Measurements from ENCODE around the gene IL27RA. TPM values are rescaled to one million over a fixed set of nuclear protein-coding genes. Genes with fewer than 3 reads are reported as not detected.

IL27RA gene
- total RNA-seq, 8 experiments from 2014 or later = 1.0 to 4.5 (median 2.0) TPM

DNA sequence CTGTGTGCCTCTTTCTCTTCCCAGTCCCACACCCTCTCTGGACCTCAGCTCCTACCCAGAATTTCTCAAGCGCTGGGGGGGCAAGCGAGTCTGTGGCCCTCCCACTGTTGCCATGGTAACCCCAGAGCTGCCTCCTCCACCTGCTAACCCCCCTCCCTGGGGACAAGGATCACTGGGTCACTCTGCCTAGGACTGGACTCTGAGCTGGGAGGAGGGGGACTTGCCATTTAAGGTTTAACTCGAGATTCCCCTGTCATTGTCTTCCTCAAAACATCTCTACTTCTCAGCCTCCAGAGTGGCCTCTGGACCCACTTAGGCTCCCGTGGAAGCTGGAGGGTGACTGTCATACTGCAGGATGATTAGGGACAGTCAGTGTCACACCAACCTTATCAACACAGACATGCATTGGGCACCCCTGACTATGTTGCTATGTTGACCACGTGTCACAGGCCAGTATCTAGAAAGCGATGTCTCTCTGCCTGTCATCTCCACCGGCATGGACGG, 28.1 kb downstream of the IL27RA start:
- Histone ChIP-seq H3K4me3 (no peak overlapping the region), H3K27ac (no peak overlapping the region), H3K4me1 (replicated peaks in 1 of 2) (peaks cover 4% of the 10 kb centered on the region in 2 donors)
- in situ Hi-C loops (cut with MboI; ENCODE audit: low pct_unique_long_range_greater_than_20kb in 2 of 9, low sequenced_read_pairs in 9 of 9, unreplicated experiment in 9 of 9) = loop anchor here in 6 of 9 experiments (25.0 kb wide), 2 partner anchors 172 to 472 kb away; partner anchors contain the start of gene NANOS3 (in 6 of the 6)
- ATAC-seq (replicated peaks in 6 of 8) = no peak
- 34 to 89% (median 56%) methylated on average over 3 to 5 of the region's 8 CpGs; no CpG with 5 or more reads in 4 of the 10 experiments for WGBS, 10 experiments

DNA sequence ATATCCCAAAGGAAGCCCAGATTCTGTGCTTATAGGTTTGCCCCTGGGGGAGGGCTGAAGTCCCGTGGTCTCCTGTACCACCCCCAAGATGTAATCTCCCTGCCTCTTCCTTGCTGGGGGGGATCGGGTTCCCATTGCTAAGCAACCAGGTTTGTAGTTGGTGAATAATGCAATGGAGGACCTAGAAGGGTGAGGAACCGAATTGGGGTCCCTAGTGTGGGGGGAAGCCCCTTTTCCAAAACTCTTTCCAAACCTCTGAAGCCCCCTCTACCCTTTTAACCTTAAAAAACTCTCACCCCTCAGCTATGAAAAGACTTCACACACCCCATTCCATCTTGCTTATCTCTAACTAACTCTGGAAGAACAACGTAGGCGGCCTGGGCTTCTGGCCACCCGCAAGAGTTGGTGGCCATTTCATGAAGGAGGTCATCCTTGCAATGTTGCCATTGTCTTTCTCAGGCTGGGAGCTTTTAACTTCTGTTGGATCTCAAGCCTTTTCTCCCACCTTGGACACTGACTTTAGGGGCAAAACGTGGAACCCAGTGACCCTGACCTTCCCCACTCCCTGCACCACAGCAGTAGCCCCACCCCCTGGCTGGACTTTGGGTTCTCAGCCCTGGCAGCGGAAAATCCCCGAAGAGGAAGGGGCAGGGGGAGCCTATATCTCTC, 29.7 kb downstream of the IL27RA start:
- in situ Hi-C loops (cut with MboI; ENCODE audit: low pct_unique_long_range_greater_than_20kb in 2 of 9, low sequenced_read_pairs in 9 of 9, unreplicated experiment in 9 of 9) = loop anchor here in 6 of 9 experiments (25.0 kb wide), 2 partner anchors 174 to 474 kb away; partner anchors contain the start of gene NANOS3 (in 6 of the 6)
- 0 to 100% (median 74%) methylated on average over 1 to 5 of the region's 9 CpGs; no CpG with 5 or more reads in 5 of the 10 experiments for WGBS, 10 experiments
- Histone ChIP-seq H3K4me3 (no peak overlapping the region), H3K27ac (no peak overlapping the region), H3K4me1 (replicated peaks in 1 of 2) (peaks cover 4% of the 10 kb centered on the region in 2 donors)
- no peak for ATAC-seq (replicated peaks in 6 of 8)

DNA sequence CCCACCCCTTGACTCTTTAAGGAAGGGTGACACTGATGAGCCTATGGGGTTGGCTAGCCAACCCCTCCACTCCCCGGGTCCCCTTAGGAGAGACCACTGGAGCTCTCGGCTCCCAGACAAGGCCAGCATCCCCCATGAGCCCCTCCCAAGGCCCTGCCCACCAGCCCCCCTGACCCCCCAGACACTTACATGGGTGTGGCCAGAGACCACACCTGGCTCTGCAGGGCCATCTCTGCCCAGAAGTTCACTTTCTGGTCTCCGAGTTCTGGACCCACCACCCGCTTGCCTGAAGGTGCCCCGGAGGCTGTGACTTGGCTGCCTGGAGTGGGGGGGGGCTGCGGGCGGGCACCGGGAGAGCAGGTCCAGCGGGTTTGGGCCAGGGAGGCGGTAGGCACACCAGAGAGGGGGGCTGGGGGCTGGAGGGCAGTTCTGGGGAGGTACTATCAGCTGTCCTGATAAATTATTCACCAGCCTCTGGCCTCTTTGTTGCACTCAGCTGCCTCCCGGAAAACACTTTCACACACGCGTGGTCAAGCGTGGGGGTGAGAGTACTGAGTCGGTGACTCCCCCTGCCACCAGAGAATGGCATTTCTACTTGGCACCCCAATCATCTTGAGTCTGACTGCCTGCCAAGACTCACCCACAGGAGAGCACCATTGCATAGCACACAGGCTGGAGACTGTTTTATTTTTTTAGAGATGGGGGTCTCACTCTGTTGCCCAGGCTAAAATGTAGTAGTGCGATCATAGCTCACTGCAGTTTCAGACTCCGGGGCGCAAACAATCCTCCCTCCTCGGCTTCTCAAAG, 30.4 kb downstream of the IL27RA start, which contains the start of gene PALM3:
TSS of gene PALM3 (minus strand) at position 326 of the 807 bp plus-strand sequence. CDS start at position 230, 96 bp downstream.
- no peak within 1 kb of the TSS for H3K27ac ChIP-seq
- peaks cover 4% of the 10 kb centered on the region in 2 donors for H3K4me1 ChIP-seq (replicated peaks in 1 of 2)
- 60 to 91% (median 74%) methylated on average over 1 to 8 of the region's 19 CpGs; no CpG with 5 or more reads in 5 of the 10 experiments for WGBS, 10 experiments
- H3K4me3 ChIP-seq = no peak within 1 kb of the TSS
- in situ Hi-C loops (cut with MboI; ENCODE audit: low pct_unique_long_range_greater_than_20kb in 2 of 9, low sequenced_read_pairs in 9 of 9, unreplicated experiment in 9 of 9) = loop anchor here in 6 of 9 experiments (25.0 kb wide), 2 partner anchors 175 to 475 kb away; partner anchors contain the start of gene NANOS3 (in 6 of the 6)
- no peak for ATAC-seq (replicated peaks in 6 of 8)

DNA sequence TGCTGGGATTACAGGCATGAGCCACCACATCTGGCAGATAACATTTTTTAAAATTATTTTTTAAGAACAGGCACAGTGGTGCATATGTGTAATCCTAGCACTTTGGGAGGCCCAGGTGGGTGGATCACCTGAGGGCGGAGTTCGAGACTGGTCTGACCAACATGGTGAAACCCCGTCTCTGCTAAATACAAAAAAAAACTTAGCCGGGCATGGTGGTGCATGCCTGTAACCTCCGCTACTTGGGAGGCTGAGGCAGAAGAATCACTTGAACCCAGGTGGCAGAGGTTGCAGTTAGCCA, 30.9 kb downstream of the IL27RA start:
- no peak for ATAC-seq (replicated peaks in 6 of 8)
- 72 to 100% (median 100%) methylated on average over 1 to 5 of the region's 5 CpGs; no CpG with 5 or more reads in 6 of the 10 experiments for WGBS, 10 experiments
- no peak overlapping the region for H3K27ac ChIP-seq
- H3K4me3 ChIP-seq = no peak overlapping the region
- H3K4me1 ChIP-seq (replicated peaks in 1 of 2) = peaks cover 4% of the 10 kb centered on the region in 2 donors
- in situ Hi-C loops (cut with MboI; ENCODE audit: low pct_unique_long_range_greater_than_20kb in 2 of 9, low sequenced_read_pairs in 9 of 9, unreplicated experiment in 9 of 9) = loop anchor here in 6 of 9 experiments (25.0 kb wide), 2 partner anchors 175 to 475 kb away; partner anchors contain the start of gene NANOS3 (in 6 of the 6)

DNA sequence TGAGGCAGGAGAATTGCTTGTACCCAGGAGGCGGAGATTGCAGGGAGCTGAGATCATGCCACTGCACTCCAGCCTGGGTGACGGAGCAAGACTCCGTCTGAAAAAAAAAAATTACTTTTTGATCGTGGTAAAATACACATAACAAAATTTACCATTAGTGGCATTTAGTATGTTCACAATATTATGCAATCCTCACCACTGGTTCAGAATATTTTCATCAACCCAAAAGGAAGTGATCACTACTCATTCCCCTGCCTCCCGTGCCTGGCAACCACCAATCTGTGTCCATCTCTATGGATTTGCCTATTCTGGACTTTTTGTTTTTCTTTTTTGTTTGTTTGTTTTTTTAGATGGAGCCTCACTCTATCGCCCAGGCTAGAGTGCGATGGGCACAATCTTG, 31.5 kb downstream of the IL27RA start:
- 55 to 100% (median 79%) methylated on average over 1 to 7 of the region's 7 CpGs for WGBS, 10 experiments
- Histone ChIP-seq H3K4me1 (replicated peaks in 1 of 2) (peaks cover 2 to 4% of the 10 kb centered on the region in 2 donors), H3K4me3 (no peak overlapping the region), H3K27ac (no peak overlapping the region)
- ATAC-seq (replicated peaks in 6 of 8) = no peak
- in situ Hi-C loops (cut with MboI; ENCODE audit: low pct_unique_long_range_greater_than_20kb in 2 of 9, low sequenced_read_pairs in 9 of 9, unreplicated experiment in 9 of 9) = loop anchor here in 6 of 9 experiments (25.0 kb wide), 2 partner anchors 176 to 476 kb away; partner anchors contain the start of gene NANOS3 (in 6 of the 6)

DNA sequence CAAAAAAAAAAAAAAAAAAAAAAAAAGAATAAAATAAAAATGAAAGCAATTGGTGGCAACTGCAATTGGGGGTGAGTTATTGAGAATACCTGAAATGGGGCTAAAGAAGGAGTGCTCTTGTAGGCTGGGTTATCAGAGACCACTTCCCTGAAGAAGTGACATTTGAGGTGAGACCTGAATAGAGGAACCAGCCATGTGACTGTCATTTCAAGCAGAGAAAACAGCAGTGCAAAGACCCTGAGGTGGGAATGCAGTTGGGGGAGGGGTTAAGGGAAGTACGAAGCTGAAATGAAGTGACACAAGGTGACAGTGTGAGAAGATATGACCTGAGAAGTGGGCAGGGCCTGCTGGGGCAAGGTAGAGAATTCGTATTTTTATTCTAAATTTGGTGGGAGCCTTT, 34.6 kb downstream of the IL27RA start:
- ATAC-seq (replicated peaks in 6 of 8) = no peak
- WGBS, 10 experiments = 0 to 64% (median 50%) methylated on average over 1 to 2 of the region's 2 CpGs; no CpG with 5 or more reads in 3 of the 10 experiments
- no peak overlapping the region for H3K27ac ChIP-seq
- no peaks in the 10 kb centered on the region for H3K4me1 ChIP-seq (replicated peaks in 1 of 2)
- in situ Hi-C loops (cut with MboI; ENCODE audit: low pct_unique_long_range_greater_than_20kb in 2 of 9, low sequenced_read_pairs in 9 of 9, unreplicated experiment in 9 of 9) = loop anchor here in 6 of 9 experiments (25.0 kb wide), 2 partner anchors 179 to 479 kb away; partner anchors contain the start of gene NANOS3 (in 6 of the 6)
- H3K4me3 ChIP-seq = no peak overlapping the region

DNA sequence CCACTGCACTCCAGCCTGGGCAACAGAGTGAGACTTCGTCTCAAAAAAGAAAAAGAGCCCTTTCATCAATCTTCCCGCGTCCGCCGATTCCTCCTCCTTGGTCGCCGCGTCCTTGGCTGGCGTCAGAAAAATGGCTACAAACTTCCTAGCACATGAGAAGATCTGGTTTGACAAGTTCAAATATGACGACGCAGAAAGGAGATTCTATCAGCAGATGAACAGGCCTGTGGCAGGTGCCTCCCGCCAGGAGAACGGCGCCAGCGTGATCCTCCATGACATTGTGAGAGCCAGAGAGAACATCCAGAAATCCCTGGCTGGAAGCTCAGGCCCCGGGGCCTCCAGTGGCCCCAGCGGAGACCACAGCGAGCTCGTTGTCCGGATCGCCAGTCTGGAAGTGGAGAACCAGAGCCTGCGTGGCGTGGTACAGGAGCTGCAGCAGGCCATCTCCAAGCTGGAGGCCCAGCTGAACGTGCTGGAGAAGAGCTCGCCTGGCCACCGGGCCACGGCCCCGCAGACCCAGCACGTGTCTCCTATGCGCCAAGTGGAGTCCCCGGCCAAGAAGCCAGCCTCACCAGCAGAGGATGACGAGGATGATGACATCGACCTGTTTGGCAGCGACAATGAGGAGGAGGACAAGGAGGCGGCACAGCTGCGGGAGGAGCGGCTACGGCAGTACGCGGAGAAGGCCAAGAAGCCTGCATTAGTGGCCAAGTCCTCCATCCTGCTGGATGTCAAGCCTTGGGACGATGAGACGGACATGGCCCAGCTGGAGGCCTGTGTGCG, 38.9 kb downstream of the IL27RA start:
- H3K4me3 ChIP-seq = no peak overlapping the region
- WGBS, 10 experiments = 84 to 100% (median 93%) methylated on average over 3 to 20 of the region's 43 CpGs; no CpG with 5 or more reads in 2 of the 10 experiments
- no peak overlapping the region for H3K27ac ChIP-seq
- ATAC-seq (replicated peaks in 6 of 8) = no peak
- peaks cover 7 to 16% of the 10 kb centered on the region in 2 donors for H3K4me1 ChIP-seq (replicated peaks in 1 of 2)
- in situ Hi-C loops (cut with MboI; ENCODE audit: low pct_unique_long_range_greater_than_20kb in 2 of 9, low sequenced_read_pairs in 9 of 9, unreplicated experiment in 9 of 9) = loop anchor here in 8 of 9 experiments (10.0 to 25.0 kb wide), 3 partner anchors 183 to 483 kb away; partner anchors contain the start of gene NANOS3 (in 8 of the 8)

DNA sequence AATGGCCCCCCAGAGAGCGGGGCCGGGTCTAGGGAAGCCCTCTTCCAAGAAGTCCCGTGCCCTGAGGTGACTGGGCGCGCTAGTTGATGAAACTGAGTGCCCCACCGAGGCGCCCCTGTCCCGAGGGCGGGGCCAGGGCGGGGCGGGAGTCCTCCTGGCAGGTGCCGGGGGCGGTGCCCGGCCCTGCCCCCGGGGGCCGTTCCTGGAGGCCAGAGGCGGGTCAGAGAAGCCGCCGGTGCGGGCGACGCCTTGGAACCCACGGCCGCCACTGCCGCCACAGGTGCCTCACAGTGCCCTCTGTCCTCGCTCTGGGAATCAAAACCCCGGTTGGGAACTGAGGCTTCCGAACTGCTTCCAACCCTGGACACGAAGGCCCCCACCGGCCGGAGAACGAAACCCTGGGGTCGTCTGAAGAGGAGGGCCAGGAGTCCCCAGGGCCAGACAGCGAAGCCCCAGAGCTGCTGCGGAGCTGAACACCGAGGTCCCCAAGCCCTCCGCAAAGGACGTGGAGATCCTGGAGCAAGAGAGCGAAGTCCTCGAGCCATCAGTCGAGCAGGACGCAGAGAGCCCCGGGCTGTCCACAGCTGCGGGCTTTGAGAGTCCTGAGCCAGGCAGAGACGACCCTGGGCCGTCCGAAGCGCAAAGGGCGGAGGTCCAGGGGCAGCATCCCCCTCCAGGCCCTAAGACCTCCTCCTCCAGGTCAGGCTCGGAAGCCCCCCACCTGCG, 41.1 kb downstream of the IL27RA start, which contains the start of gene MISP3:
TSS of gene MISP3 (plus strand) at position 252 of the 726 bp plus-strand sequence. CDS start 524 bp downstream, outside the sequence.
- in situ Hi-C loops (cut with MboI; ENCODE audit: low pct_unique_long_range_greater_than_20kb in 2 of 9, low sequenced_read_pairs in 9 of 9, unreplicated experiment in 9 of 9) = loop anchor here in 8 of 9 experiments (10.0 to 25.0 kb wide), 3 partner anchors 185 to 485 kb away; partner anchors contain the start of gene NANOS3 (in 8 of the 8)

DNA sequence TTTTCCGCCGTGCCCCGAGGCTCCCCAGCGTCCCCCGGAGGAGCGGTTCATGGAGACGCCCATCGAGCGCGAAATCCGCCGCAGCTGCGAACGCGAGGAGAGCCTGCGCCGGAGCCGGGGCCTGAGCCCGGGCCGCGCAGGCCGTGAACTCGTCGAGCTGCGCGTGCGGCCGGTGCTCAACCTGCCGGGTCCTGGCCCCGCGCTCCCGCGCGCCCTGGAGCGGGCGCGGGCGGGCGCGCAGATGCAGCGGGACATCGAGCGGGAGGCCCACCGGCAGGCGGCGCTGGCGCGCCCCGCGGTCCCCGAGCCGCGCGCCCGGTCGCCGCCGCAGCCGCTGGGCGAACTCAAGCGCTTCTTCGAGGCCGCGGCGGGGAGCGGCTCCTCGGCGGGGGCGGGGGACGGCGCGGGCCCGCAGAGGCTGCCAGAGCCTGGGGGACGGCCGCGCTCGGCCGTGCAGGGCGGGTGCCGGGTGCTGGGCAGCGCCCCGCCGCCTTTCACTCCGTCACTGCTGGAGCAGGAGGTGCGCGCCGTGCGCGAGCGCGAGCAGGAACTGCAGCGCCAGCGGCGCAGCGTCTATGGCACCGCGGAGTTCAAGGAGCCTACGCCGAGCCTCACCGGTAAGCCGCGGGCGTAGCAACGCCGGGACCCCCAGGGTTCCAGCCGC, 41.8 kb downstream of the IL27RA start:
- peak; percentile 68 to 77 (median 72) for ATAC-seq (replicated peaks in 6 of 8)
- Histone ChIP-seq H3K4me1 (replicated peaks in 1 of 2) (peaks cover 7 to 16% of the 10 kb centered on the region in 2 donors), H3K27ac (peak overlapping the region in 1 of 2 donors; percentile 3), H3K4me3 (peak overlapping the region; percentile 43 to 83 (median 76))
- WGBS, 10 experiments = 0 to 1% (median 0%) methylated on average over 1 to 14 of the region's 106 CpGs; no CpG with 5 or more reads in 7 of the 10 experiments
- in situ Hi-C loops (cut with MboI; ENCODE audit: low pct_unique_long_range_greater_than_20kb in 2 of 9, low sequenced_read_pairs in 9 of 9, unreplicated experiment in 9 of 9) = loop anchor here in 8 of 9 experiments (10.0 to 25.0 kb wide), 3 partner anchors 186 to 486 kb away; partner anchors contain the start of gene NANOS3 (in 8 of the 8)

More for the DNA sequence above, 41.1 kb downstream of the IL27RA start, which contains the start of gene MISP3:
- Histone ChIP-seq H3K27ac (peak within 1 kb of the TSS in 1 of 2 donors; percentile 3), H3K4me3 (peak within 1 kb of the TSS; percentile 43 to 83 (median 76)), H3K4me1 (replicated peaks in 1 of 2) (peaks cover 7 to 16% of the 10 kb centered on the region in 2 donors)
- 0 to 3% (median 0%) methylated on average over 1 to 7 of the region's 51 CpGs; no CpG with 5 or more reads in 5 of the 10 experiments for WGBS, 10 experiments
- peak; percentile 2 to 34 (median 16) for ATAC-seq (replicated peaks in 6 of 8)

DNA sequence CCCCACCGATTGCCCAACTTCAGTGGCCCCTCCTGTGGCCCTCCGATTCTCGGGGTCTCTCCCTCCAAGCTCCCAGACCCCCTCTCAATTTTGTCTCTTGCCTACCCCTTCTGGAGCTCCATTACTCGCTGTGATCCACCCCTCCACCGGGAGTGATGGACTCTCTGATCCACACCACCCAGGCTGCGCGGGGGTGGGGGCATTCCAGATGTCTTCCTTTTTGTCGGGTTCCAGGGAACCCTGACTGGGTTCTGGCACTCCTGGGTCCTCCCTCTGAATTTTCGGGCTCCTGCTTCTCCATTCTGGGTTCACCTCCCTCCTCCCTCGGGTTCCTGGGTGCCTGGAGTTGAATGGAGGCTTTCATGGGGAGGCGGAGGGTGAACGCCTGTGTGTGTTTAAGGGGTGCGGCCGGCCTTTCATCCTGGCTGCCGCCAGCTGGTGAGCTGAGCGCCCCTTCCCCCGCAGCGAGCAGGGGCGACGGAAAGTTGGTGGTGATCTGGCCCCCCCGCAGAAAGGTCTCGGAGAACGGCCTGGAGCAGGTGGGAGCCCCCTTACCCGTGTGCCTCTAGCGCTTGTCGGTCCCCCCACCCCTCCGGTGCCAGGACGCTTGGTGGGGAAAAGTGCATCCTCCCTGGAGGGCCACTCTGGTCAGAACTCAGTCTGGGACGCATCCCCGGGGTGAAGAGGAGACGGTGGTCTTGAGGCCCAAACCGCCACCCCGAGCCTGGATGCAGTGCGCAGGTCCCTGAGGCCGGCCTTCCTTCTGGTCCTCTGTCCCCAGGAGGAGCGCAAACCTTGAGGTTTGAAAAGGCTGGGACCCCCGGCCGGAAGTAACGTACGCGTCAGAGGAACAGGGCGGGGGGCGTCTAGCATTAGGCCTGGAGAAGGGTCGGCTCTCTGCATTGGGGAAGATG, 42.6 kb downstream of the IL27RA start:
- peak; percentile 3 to 25 (median 9) for ATAC-seq (replicated peaks in 6 of 8)
- WGBS, 10 experiments = 0 to 20% (median 2%) methylated on average over 1 to 15 of the region's 44 CpGs; no CpG with 5 or more reads in 4 of the 10 experiments
- in situ Hi-C loops (cut with MboI; ENCODE audit: low pct_unique_long_range_greater_than_20kb in 2 of 9, low sequenced_read_pairs in 9 of 9, unreplicated experiment in 9 of 9) = loop anchor here in 8 of 9 experiments (10.0 to 25.0 kb wide), 3 partner anchors 187 to 487 kb away; partner anchors contain the start of gene NANOS3 (in 8 of the 8)
- no peak overlapping the region for H3K27ac ChIP-seq
- H3K4me3 ChIP-seq = peak overlapping the region; percentile 43 to 83 (median 76)
- peaks cover 7 to 16% of the 10 kb centered on the region in 2 donors for H3K4me1 ChIP-seq (replicated peaks in 1 of 2)
